ENCODE data around the gene TIPRL.

Gene TIPRL

DNA sequence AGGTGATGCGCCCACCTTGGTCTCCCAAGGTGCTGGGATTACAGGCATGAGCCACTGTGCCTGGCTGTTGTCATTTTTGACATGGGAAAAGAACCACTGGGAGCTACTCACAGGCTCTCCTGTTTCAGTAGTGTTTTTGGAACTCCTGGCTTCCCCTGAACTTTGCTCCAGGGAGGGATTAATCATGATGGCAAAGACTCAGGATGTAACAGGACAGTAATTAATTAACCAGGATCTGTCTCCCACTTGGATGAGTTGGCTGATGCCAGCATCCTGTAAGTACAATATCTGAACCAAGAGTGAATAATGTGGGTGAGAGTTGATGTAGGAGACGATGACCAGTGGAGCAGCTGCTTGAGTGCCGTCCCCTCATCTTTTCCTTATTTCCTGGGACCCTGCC is 51.9 kb downstream of the TIPRL start:
- no peaks in the 10 kb centered on the region for H3K9me3 ChIP-seq
- H3K27me3 ChIP-seq (ENCODE audit: low read depth): no peaks in the 10 kb centered on the region
- peaks cover 25% of the 10 kb centered on the region for H3K36me3 ChIP-seq (replicated peaks)
- peaks cover 13% of the 10 kb centered on the region for H3K4me1 ChIP-seq
- no peak for DNase-seq (ENCODE audit: low spot score in 2 of 2)
- H3K4me3 ChIP-seq: no peak overlapping the region
- in situ Hi-C loops (cut with MboI; ENCODE audit: low sequenced_read_pairs): no loop called here

DNA sequence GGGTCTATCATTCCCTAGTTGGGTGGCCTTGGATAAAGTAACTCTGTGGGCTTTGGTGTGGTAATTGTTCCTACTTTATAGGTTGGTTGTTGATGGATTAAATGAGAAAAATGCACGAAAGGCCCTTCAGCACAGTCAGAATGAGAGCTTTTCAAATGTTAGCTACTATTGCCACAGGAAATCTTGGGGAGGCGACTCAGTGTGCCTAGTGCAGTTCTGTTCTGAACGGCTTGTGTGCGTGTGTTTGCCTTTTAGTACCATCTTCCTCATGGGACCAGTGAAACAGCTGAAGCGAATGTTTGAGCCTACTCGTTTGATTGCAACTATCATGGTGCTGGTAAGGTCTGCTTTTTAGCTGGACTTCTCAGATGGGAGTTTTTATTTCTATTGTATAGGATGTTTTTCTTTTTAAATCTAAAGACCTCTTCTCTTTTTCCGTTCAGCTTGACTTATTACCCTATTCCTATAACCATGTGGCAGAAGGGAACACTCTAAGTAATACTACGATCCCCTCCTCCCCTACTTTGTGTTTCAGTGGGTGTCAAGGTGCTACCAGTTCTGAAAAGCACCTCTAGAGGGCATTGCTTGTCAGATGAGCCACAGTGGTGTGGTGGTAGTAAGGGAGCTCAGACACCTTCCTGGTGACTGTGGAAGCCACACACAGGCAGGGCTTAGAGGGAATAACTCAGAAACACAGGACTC is 56.2 kb downstream of the TIPRL start:
- in situ Hi-C loops (cut with MboI; ENCODE audit: low sequenced_read_pairs): no loop called here
- Histone ChIP-seq H3K4me1 (no peaks in the 10 kb centered on the region), H3K27me3 (ENCODE audit: low read depth) (no peaks in the 10 kb centered on the region), H3K36me3 (replicated peaks) (peaks cover 40% of the 10 kb centered on the region), H3K9me3 (no peaks in the 10 kb centered on the region), H3K4me3 (no peak overlapping the region)
- DNase-seq (ENCODE audit: low spot score in 2 of 2): peak; percentile 46 to 60

DNA sequence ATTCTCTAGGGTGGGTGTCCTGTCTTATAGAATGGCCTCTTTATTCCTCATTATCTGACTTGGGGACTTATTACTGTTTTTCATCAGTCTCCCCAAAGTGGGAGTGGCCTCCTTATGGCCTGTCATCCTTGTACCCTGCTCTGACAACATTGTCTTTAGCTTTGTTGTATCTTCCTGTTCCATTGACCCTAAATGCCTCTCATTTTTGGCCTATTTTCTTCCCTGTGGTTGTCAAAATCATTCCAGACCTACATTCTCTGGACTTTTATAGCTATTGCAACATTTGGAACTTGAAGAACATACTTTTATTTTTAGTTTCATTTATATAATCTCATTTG is 56.8 kb downstream of the TIPRL start:
- Histone ChIP-seq H3K27me3 (ENCODE audit: low read depth) (no peaks in the 10 kb centered on the region), H3K4me1 (no peaks in the 10 kb centered on the region), H3K36me3 (replicated peaks) (peaks cover 44% of the 10 kb centered on the region), H3K9me3 (no peaks in the 10 kb centered on the region), H3K4me3 (no peak overlapping the region)
- in situ Hi-C loops (cut with MboI; ENCODE audit: low sequenced_read_pairs): no loop called here
- no peak for DNase-seq (ENCODE audit: low spot score in 2 of 2)

DNA sequence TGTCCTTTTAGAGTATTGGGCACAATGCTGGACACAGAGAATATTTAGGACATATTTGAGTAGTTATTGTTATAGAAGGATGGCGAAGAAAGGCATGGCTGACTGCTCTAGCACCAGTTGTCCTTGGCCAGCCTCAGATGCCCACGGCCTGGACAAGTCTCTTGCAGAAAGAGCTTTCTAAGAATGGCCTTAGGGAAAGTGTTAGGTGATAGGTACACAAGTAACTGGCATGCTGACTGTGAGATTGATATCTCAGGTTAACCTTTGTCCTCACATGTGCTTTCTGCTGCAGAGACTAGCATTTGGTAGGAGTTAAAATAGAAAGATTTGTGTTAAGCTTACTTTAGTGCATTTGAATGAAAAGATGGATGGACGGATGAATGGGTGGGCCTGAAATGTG is 57.2 kb downstream of the TIPRL start:
- no peaks in the 10 kb centered on the region for H3K27me3 ChIP-seq (ENCODE audit: low read depth)
- no peak overlapping the region for H3K4me3 ChIP-seq
- H3K36me3 ChIP-seq (replicated peaks): peaks cover 47% of the 10 kb centered on the region
- no peaks in the 10 kb centered on the region for H3K9me3 ChIP-seq
- no peak for DNase-seq (ENCODE audit: low spot score in 2 of 2)
- in situ Hi-C loops (cut with MboI; ENCODE audit: low sequenced_read_pairs): no loop called here
- H3K4me1 ChIP-seq: no peaks in the 10 kb centered on the region

DNA sequence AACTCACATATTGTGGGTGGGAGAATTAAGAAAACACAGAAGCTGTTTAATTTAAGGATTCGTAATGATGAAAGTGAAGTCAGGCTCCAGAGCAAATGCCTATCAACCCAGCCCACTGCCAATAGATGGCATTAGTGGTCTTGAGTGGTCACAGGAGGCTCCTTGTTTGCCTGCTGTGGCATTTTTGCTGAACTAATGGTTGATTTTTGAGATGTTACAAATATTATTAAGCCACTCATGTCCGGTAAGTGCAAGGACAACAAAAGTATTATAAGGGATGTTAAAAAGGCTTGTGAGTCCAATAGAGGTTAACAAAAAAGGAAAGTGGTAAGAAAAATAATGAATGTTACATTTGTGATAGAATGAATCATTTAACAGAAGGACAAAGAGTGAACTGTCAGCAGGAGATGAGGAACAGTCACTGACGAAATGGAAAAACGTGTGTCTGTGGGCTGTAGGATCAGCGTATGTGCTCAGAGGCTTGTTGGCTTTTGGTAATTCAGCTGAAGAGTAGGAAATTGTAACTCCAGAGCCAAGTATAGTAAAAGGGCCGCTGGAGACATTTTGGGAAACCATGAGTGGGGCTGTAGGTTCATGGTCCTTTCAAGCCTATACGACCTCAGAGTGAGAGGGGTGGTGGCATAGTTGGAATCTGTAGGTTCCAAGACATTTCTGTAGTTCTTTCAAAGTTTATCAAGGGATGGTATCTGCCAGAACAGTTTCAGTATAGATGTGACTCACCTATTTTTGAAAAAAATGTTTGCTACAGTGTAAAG is 58.3 kb downstream of the TIPRL start:
- Histone ChIP-seq H3K9me3 (no peaks in the 10 kb centered on the region), H3K4me1 (no peaks in the 10 kb centered on the region), H3K4me3 (no peak overlapping the region), H3K36me3 (replicated peaks) (peaks cover 54% of the 10 kb centered on the region), H3K27me3 (ENCODE audit: low read depth) (no peaks in the 10 kb centered on the region)
- in situ Hi-C loops (cut with MboI; ENCODE audit: low sequenced_read_pairs): no loop called here
- no peak for DNase-seq (ENCODE audit: low spot score in 2 of 2)

DNA sequence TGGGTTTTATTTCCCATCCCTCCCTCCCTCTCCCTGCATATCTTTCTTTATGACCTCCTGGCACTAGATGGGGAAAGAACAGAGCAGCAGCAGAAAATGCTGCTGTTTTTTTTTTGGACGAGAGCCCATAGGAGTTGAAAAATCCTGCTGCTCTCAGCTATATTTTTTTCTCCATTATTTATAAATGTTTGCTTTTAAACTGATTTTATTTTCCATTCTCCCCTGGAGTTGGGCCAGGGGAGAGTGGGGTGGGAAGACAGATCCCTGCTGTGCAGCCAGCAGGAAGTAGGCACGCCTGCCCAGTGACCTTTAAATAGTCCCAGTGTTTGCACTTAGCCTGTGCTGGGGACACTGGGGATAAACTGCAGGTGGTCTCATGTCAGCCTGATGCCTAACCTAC is 64.4 kb downstream of the TIPRL start:
- H3K9me3 ChIP-seq: no peaks in the 10 kb centered on the region

DNA sequence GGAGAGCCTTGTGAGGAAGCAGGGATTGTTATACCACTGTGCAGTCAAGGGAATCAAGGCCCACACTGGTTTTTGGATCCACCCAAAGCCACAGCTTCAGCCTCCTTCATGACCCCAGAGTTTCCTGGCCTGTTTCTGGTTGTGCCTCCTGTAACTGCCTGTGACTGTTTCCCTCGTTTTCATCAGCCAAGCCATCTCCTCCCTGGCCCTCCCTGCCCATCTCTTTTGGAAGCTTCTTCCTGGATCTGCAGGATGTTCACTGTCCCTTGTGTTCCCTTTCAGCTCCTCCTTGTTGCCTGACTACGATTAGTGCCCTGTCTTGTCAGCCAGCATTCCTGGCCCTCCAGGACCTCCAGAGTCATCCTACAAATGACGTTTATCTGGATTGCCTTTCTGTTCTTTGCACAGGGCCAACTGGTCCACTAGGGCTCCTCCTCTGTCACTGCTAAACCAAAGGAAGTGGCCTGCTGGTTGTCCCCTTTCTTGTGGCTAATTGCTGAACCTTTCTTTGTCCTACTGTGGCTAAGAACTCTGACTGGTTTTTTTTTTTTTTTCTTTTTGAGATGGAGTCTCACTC is 65.0 kb downstream of the TIPRL start:
- no peak for DNase-seq (ENCODE audit: low spot score in 2 of 2)
- Histone ChIP-seq H3K4me1 (no peaks in the 10 kb centered on the region), H3K4me3 (no peak overlapping the region), H3K36me3 (replicated peaks) (peaks cover 64% of the 10 kb centered on the region), H3K27me3 (ENCODE audit: low read depth) (no peaks in the 10 kb centered on the region), H3K9me3 (no peaks in the 10 kb centered on the region)
- in situ Hi-C loops (cut with MboI; ENCODE audit: low sequenced_read_pairs): no loop called here

More for the DNA sequence above, 64.4 kb downstream of the TIPRL start:
- Histone ChIP-seq H3K27me3 (ENCODE audit: low read depth) (no peaks in the 10 kb centered on the region), H3K36me3 (replicated peaks) (peaks cover 62% of the 10 kb centered on the region), H3K4me3 (no peak overlapping the region), H3K4me1 (no peaks in the 10 kb centered on the region)
- in situ Hi-C loops (cut with MboI; ENCODE audit: low sequenced_read_pairs): no loop called here
- DNase-seq (ENCODE audit: low spot score in 2 of 2): no peak

DNA sequence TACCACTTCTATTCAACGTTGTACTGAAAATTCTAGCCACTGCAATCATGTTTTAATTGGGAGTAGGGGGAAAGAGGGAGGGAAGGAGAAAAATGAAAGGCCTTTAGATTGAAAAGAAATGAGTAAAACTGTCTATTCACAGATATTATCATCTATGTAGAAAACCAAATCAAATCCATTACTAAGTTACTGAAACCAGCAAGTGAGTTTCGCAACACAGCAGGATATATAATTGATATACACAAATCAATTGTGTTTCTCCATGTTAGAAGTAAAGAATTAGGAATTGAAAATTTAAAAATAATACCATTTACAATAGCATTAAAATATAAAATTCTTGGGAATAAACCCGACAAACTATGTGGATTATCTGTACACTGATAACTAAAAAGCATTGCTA is 66.3 kb downstream of the TIPRL start:
- no peak for DNase-seq (ENCODE audit: low spot score in 2 of 2)
- H3K36me3 ChIP-seq (replicated peaks): peaks cover 61% of the 10 kb centered on the region
- H3K4me1 ChIP-seq: no peaks in the 10 kb centered on the region
- in situ Hi-C loops (cut with MboI; ENCODE audit: low sequenced_read_pairs): no loop called here
- no peak overlapping the region for H3K4me3 ChIP-seq
- no peaks in the 10 kb centered on the region for H3K27me3 ChIP-seq (ENCODE audit: low read depth)
- H3K9me3 ChIP-seq: no peaks in the 10 kb centered on the region

DNA sequence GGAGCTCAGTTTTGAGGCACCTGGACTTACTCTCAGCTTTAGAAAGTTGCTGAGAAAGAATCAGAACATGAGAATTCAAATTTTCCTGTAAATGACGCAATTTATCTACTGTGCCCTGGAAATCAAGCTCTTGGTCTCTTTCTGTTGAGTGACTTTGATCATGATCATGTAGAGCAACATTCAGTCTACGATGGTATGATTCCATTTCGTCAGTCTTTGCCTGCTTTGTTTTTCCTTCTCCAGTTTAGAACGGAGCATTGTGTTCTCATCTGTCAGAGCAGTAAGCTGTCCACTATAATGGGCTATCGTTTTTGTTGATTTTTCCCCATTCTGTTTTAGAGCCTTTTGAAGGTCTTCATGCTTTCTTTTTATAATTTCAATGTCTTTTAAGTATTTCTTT is 67.7 kb downstream of the TIPRL start:
- no peaks in the 10 kb centered on the region for H3K27me3 ChIP-seq (ENCODE audit: low read depth)
- no peak overlapping the region for H3K4me3 ChIP-seq
- H3K4me1 ChIP-seq: no peaks in the 10 kb centered on the region
- in situ Hi-C loops (cut with MboI; ENCODE audit: low sequenced_read_pairs): no loop called here
- peaks cover 54% of the 10 kb centered on the region for H3K36me3 ChIP-seq (replicated peaks)
- H3K9me3 ChIP-seq: no peaks in the 10 kb centered on the region
- DNase-seq (ENCODE audit: low spot score in 2 of 2): no peak

Data from HAP-1 (cell line).